ENCODE results near the gene SEMA6B.

DNA sequence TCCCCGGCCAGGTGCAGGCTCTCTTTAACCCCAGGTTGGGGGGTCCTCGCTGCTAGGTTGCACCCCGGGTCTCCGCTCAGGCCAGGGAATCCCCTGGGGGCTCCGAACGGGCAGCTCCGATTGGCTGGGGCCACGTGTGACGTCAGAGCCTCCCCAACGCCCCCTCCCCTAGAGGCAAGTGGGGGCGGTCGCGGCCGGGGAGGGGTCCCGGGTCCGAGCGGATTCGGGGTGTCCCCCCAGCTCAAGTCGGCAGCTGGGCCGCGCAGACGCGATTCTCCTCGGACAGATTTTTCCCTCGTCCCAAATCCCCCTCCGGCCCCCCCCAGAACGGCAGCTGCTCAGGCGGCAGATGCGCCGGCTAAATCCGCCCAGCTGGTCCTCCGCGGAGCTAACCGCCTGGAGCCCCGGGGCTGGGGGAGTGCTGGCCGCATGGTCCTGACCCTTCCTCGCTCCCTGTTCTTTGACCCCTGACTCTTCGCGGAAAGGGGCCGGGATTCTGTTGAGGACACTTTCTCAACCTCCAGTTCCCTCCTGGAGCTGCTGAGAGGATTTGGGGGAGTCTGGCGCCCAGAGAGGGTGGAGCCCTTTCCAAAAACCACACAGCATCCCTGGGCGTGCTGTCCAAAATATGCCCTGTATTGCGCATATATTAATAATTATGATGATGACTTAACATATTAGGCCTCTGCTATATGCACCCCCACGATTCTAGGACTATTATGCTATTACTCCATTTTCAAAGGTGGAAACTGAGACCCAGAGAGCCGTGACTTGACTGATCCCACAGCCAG lies 25.4 kb upstream of the SEMA6B start:
- TF ChIP-seq POLR2A (IDR thresholded peaks at IDR 0.05; ENCODE audit: low read depth, low read length) (no peak), POLR2AphosphoS5 (IDR thresholded peaks at IDR 0.05; ENCODE audit: insufficient read depth, low read depth, low read length) (no peak), EZH2 (IDR thresholded peaks at IDR 0.05; ENCODE audit: borderline replicate concordance, low read depth, low read length, severe bottlenecking) (no peak), GATA2 (IDR thresholded peaks at IDR 0.05; ENCODE audit: insufficient read depth, insufficient read length, low read depth, low read length) (no peak), MYC (IDR thresholded peaks at IDR 0.05; ENCODE audit: low read depth, low read length) (no peak)
- TF ChIP-seq, protein P1, sequence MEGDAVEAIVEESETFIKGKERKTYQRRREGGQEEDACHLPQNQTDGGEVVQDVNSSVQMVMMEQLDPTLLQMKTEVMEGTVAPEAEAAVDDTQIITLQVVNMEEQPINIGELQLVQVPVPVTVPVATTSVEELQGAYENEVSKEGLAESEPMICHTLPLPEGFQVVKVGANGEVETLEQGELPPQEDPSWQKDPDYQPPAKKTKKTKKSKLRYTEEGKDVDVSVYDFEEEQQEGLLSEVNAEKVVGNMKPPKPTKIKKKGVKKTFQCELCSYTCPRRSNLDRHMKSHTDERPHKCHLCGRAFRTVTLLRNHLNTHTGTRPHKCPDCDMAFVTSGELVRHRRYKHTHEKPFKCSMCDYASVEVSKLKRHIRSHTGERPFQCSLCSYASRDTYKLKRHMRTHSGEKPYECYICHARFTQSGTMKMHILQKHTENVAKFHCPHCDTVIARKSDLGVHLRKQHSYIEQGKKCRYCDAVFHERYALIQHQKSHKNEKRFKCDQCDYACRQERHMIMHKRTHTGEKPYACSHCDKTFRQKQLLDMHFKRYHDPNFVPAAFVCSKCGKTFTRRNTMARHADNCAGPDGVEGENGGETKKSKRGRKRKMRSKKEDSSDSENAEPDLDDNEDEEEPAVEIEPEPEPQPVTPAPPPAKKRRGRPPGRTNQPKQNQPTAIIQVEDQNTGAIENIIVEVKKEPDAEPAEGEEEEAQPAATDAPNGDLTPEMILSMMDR (IDR thresholded peaks at IDR 0.05; ENCODE audit: extremely low read depth in 1 of 2, insufficient read depth in 1 of 2, low read depth in 1 of 2, low read length in 2 of 2): no peak

Data from endothelial cell of umbilical vein (primary cell).